Osteoblast (primary cell): ENCODE measurements around the gene PARD3. TPM values are rescaled to one million over a fixed set of nuclear protein-coding genes. Genes with fewer than 3 reads are reported as not detected.

Experiments
- DNase-seq: peaks from one replicate; pipeline ENCODE4 v3.0.0; 2011; ENCODE audit warnings: low spot score, mixed read lengths; ENCODE audit not compliant: insufficient read length; ENCODE audit errors: missing footprints
- H2AFZ ChIP-seq: 2 replicates; pipeline ENCODE4 v1.6.0; 2011; ENCODE audit warnings: mild to moderate bottlenecking, low read length
- H3K27ac ChIP-seq: 2 replicates; pipeline ENCODE4 v1.5.1; 2011; ENCODE audit warnings: mild to moderate bottlenecking, low read depth, low read length, moderate library complexity
- H3K27me3 ChIP-seq: 2 replicates; pipeline ENCODE4 v1.6.0; 2012; ENCODE audit warnings: mild to moderate bottlenecking, control low read depth, inconsistent platforms, low read length, moderate library complexity; ENCODE audit not compliant: insufficient read depth
- H3K36me3 ChIP-seq: 2 replicates; pipeline ENCODE4 v1.5.1; 2011; ENCODE audit warnings: mild to moderate bottlenecking, low read length, control low read depth, moderate library complexity; ENCODE audit not compliant: insufficient read depth
- H3K4me1 ChIP-seq: 2 replicates; pipeline ENCODE4 v1.5.1; 2011; ENCODE audit warnings: mild to moderate bottlenecking, low read length, control low read depth, moderate library complexity; ENCODE audit not compliant: insufficient read depth
- H3K4me2 ChIP-seq: 2 replicates; pipeline ENCODE4 v1.6.0; 2011; ENCODE audit warnings: mild to moderate bottlenecking, low read length; ENCODE audit not compliant: insufficient read depth
- H3K4me3 ChIP-seq: fragments of 200-600 bp; sonication (generic); 3 replicates; pipeline ENCODE4 v1.5.1; 2012; ENCODE audit warnings: mild to moderate bottlenecking, low read length, inconsistent platforms; ENCODE audit not compliant: insufficient read depth
- H3K79me2 ChIP-seq: 2 replicates; pipeline ENCODE4 v1.6.0; 2012; ENCODE audit warnings: mild to moderate bottlenecking, low read length, control low read depth, inconsistent platforms; ENCODE audit not compliant: insufficient read depth
- H3K9me3 ChIP-seq: 2 replicates; pipeline ENCODE4 v1.5.1; 2011; ENCODE audit warnings: low read depth, low read length, control low read depth
- H4K20me1 ChIP-seq: 2 replicates; pipeline ENCODE4 v1.6.0; 2012; ENCODE audit warnings: mild to moderate bottlenecking, low read length, control low read depth; ENCODE audit not compliant: insufficient read depth
- total RNA-seq: library from RNA; depleted of rRNA; stranded (reverse); fragments of >200 nt; gene quantifications from 2 replicates; pipeline ENCODE4 v1.2.3, GENCODE V29; 2012
- TF ChIP-seq, protein P1 (sequence below): IDR thresholded peaks from 2 replicates; pipeline ENCODE4 v1.5.1; 2011; ENCODE audit warnings: mild to moderate bottlenecking, low read depth, low read length, moderate library complexity; ENCODE audit errors: extremely low read depth

PARD3 gene
- total RNA-seq, 1 donor = 71.7 TPM

GRCh38 chr10:34739915-34740314 lies 75.2 kb downstream of the PARD3 start:
- H3K79me2 ChIP-seq = peaks cover 45% of the 10 kb centered on the region
- H3K4me2 ChIP-seq = peak overlapping the region; percentile 75
- peak overlapping the region; percentile 48 for H2AFZ ChIP-seq
- H3K9me3 ChIP-seq = no peaks in the 10 kb centered on the region
- no peaks in the 10 kb centered on the region for H3K27me3 ChIP-seq
- H3K4me3 ChIP-seq = peak overlapping the region; percentile 51
- TF ChIP-seq, protein P1, sequence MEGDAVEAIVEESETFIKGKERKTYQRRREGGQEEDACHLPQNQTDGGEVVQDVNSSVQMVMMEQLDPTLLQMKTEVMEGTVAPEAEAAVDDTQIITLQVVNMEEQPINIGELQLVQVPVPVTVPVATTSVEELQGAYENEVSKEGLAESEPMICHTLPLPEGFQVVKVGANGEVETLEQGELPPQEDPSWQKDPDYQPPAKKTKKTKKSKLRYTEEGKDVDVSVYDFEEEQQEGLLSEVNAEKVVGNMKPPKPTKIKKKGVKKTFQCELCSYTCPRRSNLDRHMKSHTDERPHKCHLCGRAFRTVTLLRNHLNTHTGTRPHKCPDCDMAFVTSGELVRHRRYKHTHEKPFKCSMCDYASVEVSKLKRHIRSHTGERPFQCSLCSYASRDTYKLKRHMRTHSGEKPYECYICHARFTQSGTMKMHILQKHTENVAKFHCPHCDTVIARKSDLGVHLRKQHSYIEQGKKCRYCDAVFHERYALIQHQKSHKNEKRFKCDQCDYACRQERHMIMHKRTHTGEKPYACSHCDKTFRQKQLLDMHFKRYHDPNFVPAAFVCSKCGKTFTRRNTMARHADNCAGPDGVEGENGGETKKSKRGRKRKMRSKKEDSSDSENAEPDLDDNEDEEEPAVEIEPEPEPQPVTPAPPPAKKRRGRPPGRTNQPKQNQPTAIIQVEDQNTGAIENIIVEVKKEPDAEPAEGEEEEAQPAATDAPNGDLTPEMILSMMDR = no peak
- H3K4me1 ChIP-seq = peaks cover 13% of the 10 kb centered on the region
- H3K36me3 ChIP-seq = no peaks in the 10 kb centered on the region
- DNase-seq = peak; percentile 64
- peaks cover 22% of the 10 kb centered on the region for H4K20me1 ChIP-seq
- H3K27ac ChIP-seq = no peak overlapping the region

GRCh38 chr10:34737772-34738169 lies 77.3 kb downstream of the PARD3 start:
- H3K27me3 ChIP-seq = no peaks in the 10 kb centered on the region
- TF ChIP-seq, protein P1 = no peak
- no peak overlapping the region for H3K4me3 ChIP-seq

GRCh38 chr10:34736976-34737771 lies 77.9 kb downstream of the PARD3 start:
- no peaks in the 10 kb centered on the region for H3K9me3 ChIP-seq
- DNase-seq = no peak
- peaks cover 17% of the 10 kb centered on the region for H4K20me1 ChIP-seq
- peaks cover 31% of the 10 kb centered on the region for H3K4me1 ChIP-seq
- no peak overlapping the region for H2AFZ ChIP-seq
- H3K27ac ChIP-seq = no peak overlapping the region
- TF ChIP-seq, protein P1 = no peak
- no peaks in the 10 kb centered on the region for H3K27me3 ChIP-seq
- peaks cover 30% of the 10 kb centered on the region for H3K79me2 ChIP-seq
- no peaks in the 10 kb centered on the region for H3K36me3 ChIP-seq
- no peak overlapping the region for H3K4me2 ChIP-seq
- no peak overlapping the region for H3K4me3 ChIP-seq

More at GRCh38 chr10:34737772-34738169, 77.3 kb downstream of the PARD3 start:
- H3K27ac ChIP-seq = no peak overlapping the region
- H3K36me3 ChIP-seq = no peaks in the 10 kb centered on the region
- H3K4me2 ChIP-seq = no peak overlapping the region
- DNase-seq = peak; percentile 53
- peaks cover 25% of the 10 kb centered on the region for H3K4me1 ChIP-seq
- peaks cover 36% of the 10 kb centered on the region for H3K79me2 ChIP-seq
- H2AFZ ChIP-seq = no peak overlapping the region
- no peaks in the 10 kb centered on the region for H3K9me3 ChIP-seq
- H4K20me1 ChIP-seq = peaks cover 14% of the 10 kb centered on the region

DNA sequence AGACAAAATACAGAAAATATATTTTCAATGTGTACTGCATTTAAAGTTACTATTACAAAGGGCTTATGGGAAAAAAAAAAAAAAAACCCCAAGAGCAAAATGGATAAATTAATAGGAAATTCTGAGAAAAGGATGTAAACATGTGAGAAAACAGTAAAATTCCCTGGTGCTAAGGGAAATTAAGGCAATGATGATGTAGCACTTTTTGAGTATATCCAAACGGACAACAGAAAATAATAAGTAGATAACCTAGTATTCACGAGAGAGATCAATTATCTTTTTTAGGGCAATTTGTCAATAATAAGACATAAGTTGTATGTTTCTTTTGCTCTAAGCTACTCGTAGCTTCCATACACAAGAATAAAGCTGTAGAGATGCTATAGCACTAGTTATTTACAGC lies 80.2 kb downstream of the PARD3 start:
- Histone ChIP-seq H3K79me2 (peaks cover 24% of the 10 kb centered on the region), H3K27ac (no peak overlapping the region), H3K9me3 (no peaks in the 10 kb centered on the region), H4K20me1 (peaks cover 18% of the 10 kb centered on the region), H3K4me3 (no peak overlapping the region), H3K4me2 (no peak overlapping the region), H3K4me1 (peaks cover 38% of the 10 kb centered on the region), H3K36me3 (no peaks in the 10 kb centered on the region), H3K27me3 (no peaks in the 10 kb centered on the region), H2AFZ (no peak overlapping the region)
- no peak for DNase-seq
- TF ChIP-seq, protein P1 = no peak
